ENCODE measurements around the gene TNK1.

DNA sequence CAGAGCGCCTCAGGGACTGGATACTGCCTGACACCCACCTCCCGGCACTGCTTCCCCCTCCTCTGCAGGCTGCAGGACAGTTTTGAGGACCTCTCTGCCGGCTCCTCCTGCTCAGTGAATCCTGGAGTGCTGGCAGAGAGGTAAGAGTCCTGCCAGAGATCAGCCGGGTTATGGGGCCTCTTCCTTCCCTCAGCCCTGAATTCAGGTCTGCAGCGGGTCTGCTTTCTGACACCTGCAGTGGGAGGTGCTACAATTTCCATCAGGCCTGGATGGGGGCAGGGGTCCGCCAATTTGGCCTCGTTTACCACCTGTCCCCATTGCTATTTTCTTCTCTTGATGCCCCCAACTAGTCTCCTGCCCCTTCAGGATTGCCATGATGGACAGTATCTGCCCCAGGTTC, 48.8 kb upstream of the TNK1 start:
- TF ChIP-seq, protein P1, sequence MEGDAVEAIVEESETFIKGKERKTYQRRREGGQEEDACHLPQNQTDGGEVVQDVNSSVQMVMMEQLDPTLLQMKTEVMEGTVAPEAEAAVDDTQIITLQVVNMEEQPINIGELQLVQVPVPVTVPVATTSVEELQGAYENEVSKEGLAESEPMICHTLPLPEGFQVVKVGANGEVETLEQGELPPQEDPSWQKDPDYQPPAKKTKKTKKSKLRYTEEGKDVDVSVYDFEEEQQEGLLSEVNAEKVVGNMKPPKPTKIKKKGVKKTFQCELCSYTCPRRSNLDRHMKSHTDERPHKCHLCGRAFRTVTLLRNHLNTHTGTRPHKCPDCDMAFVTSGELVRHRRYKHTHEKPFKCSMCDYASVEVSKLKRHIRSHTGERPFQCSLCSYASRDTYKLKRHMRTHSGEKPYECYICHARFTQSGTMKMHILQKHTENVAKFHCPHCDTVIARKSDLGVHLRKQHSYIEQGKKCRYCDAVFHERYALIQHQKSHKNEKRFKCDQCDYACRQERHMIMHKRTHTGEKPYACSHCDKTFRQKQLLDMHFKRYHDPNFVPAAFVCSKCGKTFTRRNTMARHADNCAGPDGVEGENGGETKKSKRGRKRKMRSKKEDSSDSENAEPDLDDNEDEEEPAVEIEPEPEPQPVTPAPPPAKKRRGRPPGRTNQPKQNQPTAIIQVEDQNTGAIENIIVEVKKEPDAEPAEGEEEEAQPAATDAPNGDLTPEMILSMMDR (IDR thresholded peaks at IDR 0.05; ENCODE audit: insufficient read depth, low read length), result no peak
- TF ChIP-seq POLR2AphosphoS5 (IDR thresholded peaks at IDR 0.05; ENCODE audit: low read depth) (no peak), SPI1 (IDR thresholded peaks at IDR 0.05; ENCODE audit: borderline replicate concordance, low read depth) (no peak)
- TF ChIP-seq, protein P2, sequence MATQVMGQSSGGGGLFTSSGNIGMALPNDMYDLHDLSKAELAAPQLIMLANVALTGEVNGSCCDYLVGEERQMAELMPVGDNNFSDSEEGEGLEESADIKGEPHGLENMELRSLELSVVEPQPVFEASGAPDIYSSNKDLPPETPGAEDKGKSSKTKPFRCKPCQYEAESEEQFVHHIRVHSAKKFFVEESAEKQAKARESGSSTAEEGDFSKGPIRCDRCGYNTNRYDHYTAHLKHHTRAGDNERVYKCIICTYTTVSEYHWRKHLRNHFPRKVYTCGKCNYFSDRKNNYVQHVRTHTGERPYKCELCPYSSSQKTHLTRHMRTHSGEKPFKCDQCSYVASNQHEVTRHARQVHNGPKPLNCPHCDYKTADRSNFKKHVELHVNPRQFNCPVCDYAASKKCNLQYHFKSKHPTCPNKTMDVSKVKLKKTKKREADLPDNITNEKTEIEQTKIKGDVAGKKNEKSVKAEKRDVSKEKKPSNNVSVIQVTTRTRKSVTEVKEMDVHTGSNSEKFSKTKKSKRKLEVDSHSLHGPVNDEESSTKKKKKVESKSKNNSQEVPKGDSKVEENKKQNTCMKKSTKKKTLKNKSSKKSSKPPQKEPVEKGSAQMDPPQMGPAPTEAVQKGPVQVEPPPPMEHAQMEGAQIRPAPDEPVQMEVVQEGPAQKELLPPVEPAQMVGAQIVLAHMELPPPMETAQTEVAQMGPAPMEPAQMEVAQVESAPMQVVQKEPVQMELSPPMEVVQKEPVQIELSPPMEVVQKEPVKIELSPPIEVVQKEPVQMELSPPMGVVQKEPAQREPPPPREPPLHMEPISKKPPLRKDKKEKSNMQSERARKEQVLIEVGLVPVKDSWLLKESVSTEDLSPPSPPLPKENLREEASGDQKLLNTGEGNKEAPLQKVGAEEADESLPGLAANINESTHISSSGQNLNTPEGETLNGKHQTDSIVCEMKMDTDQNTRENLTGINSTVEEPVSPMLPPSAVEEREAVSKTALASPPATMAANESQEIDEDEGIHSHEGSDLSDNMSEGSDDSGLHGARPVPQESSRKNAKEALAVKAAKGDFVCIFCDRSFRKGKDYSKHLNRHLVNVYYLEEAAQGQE (IDR thresholded peaks at IDR 0.05; ENCODE audit: insufficient replicate concordance, low read depth), result no peak

Measured in HL-60 (cell line).